WI38 (cell line): ENCODE measurements around the gene DIP2C.
A peak's percentile ranks its signal among the peaks of the same experiment; 100 is the strongest.

Experiments
- H3K4me3 ChIP-seq: 2 replicates; pipeline ENCODE4 v1.5.1; 2011; ENCODE audit warnings: low read depth, mild to moderate bottlenecking, control low read depth, low read length
- CTCF ChIP-seq: IDR thresholded peaks from 2 replicates; pipeline ENCODE4 v1.5.1; 2012; ENCODE audit warnings: low read depth, mild to moderate bottlenecking, control low read depth, low read length

Gene DIP2C

GRCh38 chr10:667602-668143, 21.8 kb downstream of the DIP2C start:
- H3K4me3 ChIP-seq: no peak overlapping the region
- no peak for TF ChIP-seq CTCF

DNA sequence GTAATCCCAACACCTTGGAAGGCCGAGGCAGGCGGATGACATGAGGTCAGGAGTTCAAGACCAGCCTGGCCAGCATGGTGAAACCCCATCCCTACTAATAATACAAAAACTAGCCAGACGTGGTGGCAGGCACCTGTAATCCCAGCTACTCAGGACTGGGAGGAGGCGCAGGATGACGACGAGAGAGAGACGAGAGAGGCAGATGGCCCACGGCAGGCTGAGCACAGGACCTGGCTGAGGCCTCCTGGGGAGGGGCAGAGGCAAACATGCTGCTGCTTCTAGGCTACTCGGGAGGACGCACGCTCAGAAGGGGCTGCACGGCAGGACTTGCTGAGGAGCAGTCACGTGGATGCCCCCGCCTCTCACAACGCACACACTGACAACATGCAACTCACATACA, 22.4 kb downstream of the DIP2C start:
- no peak overlapping the region for H3K4me3 ChIP-seq
- no peak for TF ChIP-seq CTCF

DNA sequence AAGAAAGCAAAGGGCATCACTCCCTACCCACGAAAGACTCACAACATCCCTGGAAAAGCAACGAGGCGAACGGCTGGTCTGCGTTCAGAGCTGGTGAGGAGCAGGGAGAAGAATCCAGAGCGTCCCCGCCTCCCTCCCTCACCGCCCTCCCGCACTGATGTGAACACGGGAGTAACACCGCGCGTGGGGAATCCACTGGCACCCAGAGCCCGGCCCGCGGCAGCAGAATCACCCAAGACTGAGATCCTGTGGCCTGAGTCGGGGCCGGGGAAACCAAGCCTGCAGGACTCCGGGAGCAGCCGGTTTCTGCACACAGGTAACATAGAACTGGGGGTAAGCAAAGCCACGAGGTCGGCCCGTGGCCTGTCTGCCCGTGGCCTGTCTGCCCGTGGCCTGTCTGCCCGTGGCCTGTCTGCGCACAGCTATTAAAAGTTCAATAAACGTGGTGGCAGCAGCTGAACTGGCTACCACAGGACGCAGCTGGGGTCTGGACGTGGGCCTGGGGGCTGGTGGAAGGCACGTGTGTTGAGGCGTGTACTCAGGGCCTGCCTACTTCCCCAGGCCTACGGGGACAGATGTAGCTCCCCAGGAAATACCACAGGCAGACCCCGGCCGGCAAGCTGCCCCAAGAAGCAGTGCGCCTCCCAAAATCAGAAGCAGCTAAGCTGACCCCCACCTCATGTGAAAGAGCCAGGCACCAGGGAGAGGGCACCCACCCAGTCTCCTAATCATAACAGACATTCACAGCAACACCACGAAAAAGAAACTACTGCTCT, 23.0 kb downstream of the DIP2C start:
- peak overlapping the region; percentile 42 for H3K4me3 ChIP-seq
- no peak for TF ChIP-seq CTCF

DNA sequence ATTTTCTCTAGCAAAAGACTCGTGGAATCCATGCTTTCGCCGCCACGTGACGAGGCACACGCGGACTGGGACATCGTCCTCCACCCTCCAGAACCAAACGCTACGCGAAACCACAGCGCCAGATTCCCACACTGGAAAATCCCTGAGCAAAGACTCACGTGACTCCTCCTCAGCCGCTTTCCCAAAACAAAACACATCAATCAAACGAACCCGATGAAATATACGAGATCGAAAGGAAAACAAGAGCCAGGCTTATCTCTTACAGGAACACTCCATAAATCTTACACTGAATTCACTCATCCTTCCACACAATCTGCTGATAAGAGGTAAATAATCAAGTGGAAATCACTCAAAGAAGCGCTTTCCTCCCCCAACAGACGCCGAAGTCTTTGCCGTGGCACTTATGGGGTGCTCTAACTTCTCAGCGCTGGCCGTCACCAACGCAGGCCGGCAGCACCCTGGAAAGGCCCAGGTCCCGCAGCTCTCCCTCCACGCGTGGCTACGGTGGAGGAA, 23.8 kb downstream of the DIP2C start:
- peak overlapping the region; percentile 42 for H3K4me3 ChIP-seq
- no peak for TF ChIP-seq CTCF

DNA sequence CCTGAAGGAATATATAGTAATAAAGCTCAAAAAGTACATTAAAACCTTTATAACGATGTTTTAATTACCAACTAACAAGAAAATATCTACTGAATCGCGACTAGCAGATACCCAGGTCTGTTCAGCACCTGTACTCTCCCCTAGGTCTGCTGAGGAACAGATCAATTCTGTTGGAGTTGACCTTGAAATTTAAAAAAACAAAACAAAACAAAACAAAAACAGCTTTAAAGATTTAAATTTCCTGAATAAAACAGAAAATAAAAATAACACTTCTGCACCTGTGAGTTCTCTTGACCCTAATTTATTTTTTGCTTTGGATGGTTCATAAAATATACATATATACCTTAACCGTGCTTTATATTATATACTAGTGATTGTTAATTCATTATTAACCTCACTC, 24.6 kb downstream of the DIP2C start:
- no peak for TF ChIP-seq CTCF
- H3K4me3 ChIP-seq: no peak overlapping the region

DNA sequence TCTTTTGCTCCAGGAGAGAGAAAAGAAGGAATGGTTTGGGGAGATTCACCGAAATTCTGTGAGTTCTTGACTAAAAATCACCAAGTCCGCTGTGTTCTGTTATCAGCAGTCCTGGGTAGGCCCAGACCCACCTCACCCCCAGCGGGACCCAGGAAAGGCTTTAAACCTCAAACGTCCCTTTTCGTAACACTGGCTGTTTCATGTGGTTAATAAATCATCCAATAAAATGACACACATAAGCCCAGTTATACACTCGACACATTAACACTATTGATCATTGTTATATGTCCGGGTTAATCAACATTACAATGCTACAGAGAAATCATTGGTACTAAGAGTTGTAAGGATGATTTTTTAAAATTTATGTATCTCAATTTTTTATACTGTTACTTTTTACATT, 25.2 kb downstream of the DIP2C start:
- TF ChIP-seq CTCF: no peak

DNA sequence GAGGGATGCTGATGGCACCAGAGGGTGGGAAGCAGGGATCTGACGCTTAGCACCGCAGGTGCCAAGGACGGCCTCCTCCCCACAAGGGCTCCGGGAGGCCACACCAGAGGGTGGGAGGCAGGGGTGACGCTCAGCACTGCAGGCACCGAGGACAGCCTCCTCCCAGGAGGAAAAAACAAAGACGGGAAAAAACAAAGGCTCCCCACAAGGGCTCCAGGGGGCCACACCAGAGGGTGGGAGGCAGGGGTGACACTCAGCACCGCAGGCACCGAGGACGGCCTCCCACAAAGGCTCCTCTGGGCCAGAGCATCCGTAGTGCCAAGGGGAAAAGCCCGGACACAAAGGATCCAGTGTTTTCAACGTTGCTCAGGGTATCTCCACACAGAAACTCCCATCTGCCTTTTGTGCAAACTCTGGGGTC, 25.6 kb downstream of the DIP2C start:
- no peak for TF ChIP-seq CTCF

More for the DNA sequence above, 25.2 kb downstream of the DIP2C start:
- H3K4me3 ChIP-seq: no peak overlapping the region

More for the DNA sequence above, 25.6 kb downstream of the DIP2C start:
- H3K4me3 ChIP-seq: no peak overlapping the region
